HCEC 1CT (cell line): Measurements from ENCODE around the gene SPHK1.
A peak's percentile ranks its signal among the peaks of the same experiment; 100 is the strongest.

Experiments
- DNase-seq: peaks from one replicate; pipeline ENCODE4 v3.0.0-alpha.2; 2017

The SPHK1 gene

DNA sequence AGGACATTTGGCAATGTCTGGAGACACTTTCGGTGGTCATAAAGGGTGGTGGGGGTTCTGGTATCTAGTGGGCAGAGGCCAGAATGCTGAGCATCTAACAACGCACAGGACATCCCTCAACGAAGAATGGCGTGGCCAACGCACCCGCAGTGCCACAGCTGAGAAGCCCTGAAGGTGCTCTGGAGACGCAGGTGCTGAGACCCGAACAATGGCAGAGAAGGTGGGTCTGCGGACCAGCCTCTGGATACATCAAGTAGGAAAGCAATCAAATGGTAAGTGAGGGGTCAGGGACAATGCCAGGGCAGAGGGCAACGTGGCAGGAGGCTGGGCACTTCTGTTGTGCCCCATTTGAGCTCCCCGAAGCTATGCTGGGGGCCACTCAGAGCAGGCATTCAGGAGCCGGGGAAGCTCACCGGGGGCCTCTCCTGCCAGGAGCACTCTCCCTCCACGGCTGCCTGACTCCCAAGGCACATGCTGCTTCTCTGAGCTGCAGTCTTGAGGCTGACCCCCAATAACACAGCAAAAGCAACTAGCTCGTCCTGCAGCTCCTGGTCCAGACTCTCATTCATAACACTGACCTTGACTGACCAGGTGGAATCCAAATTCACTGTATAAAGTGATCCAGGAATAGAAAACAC, 26.0 kb downstream of the SPHK1 start:
- DNase-seq: no peak

DNA sequence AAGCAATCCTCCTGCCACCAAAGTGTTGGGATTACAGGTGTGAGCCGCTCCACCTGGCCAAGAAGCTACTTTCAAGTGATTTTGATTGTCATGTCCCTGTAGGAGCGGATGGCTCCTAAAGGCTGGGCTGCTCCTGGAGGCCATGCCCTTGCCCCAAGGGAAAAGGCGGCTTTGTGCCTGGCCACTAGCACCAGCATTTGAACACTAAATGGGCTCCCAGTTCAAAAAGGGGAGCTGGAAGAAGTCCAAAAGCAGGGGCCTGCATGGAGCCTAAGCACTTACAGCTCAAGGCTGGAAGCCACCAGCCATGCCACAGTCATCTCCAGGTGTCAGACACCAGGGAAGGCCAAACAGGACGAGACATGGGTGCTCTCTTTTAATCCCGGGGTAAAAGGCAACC, 26.8 kb downstream of the SPHK1 start:
- no peak for DNase-seq

DNA sequence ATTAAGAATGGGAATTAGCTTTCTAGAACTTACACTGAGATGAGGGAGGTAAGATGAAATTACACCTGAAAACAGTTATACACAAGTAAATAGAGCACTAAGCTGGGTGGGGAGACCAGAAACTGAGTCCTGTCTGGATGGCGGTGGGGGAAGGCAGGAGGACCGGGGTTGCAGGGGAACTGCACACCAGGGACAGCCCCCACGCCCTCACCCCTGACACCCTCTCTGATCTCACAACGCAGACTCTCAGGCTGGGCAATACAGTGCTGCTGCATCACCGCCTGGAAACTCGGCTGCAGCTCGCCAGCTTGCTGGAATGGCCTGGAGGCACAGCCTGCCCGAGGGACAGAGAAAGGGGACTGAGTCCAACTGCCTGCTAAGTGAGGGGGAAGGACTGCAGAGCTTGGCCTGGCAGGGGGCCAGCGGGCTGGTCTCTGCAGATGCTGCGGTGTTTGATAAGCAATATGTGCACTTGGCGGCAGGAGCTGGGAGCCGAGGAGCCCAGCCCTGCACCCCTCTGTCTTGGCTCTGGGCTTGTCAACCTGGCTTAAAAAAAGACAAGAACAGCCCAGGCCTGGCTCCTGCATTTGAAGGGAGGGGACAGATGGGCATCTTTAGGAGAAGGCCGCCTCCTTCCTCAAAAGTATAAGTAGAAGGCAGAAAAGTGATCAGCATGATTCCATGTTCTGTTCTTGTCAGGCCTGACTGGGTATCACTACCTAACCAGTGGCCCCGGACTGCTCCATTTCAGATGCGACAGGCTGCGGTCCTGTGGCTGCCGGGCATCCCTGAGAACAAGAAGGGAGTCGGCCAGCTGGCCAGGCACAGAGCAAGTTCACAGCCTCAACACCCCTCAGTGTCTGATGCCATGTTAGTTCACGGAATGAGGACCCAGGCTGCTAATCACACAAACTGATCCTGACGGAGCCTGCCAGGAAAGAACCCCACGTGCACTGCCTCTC, 30.2 kb downstream of the SPHK1 start:
- DNase-seq: no peak

DNA sequence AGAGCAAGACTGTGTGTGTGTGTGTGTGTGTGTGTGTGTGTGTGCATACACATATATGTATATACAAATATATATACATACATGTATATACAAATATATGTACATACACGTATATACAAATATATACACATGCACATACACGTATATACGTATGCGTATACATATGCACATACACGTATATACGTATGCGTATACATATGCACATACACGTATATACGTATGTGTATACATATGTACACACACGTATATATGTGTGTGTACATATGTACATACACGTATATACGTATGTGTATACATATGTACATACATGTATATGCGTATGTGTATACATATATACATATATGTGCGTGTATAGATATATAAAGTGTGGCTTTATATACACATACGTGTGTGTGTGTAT, 31.4 kb downstream of the SPHK1 start:
- no peak for DNase-seq

DNA sequence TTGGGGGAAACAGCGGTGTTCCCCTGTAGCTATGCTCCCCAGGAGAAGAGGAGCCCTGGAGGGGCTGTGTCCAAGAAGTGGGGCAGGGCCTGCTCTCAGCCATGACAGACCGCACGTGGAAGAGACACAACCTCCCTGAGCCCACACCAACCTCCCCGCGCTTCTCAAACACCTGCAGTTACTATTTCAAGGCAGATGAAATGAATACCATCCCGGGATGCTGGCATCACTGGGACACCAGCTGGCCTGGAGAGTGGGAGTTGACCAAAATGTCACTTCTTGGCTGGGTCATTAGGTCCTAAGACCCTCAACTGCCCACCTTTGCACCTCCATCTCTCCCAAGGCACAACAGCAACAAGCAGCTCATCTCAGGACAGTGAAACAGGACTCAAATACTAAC, 32.0 kb downstream of the SPHK1 start:
- no peak for DNase-seq

DNA sequence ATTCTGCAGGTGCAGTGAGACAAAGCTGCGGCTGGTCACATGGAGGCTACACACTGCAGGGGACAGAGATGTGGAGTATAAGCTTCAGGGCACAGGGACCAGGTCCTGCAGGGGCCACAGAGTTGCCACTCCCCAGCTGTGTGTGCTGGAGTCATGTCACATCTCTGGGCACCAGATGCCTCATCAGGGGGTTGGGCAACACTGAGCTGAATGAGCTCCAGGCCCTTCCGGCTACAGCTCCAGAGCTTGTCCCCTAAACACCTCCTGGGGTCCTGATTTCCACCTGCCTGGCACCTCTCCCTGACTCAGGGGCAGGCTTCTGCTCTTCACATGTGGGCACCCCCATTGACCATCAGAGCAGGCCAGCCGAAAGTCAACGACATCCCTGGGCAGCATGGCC, 32.5 kb downstream of the SPHK1 start:
- no peak for DNase-seq

DNA sequence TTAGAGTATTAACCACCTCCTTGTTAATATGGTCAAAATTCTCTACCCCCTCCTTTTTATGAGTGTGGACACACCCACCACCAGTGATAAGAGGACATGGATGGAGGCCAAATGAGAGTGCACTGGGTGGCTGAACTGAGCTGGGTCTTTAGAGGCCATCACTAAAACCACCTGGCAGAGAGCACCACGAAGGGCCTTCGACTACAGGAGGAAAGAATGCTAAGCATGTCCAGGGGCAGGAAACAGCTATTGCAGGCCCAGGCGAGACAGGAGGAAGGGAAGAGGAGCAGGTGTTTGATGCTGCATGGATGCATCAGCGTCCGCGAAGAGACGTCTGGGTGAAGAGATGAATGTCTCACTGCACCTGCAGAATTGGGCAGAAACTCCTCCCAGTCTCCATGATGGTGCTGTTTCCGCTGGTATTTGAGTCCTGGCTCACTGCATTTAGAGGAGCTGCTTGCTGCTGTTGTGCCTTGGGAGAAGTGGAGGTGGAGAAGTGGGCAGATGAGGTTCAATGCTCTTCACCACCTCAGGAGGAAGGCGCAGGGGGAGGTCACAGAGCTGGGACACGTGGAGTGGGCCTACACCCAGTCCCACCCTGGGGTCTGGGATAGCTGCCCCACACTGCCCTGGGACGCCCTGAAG, 33.2 kb downstream of the SPHK1 start:
- no peak for DNase-seq

DNA sequence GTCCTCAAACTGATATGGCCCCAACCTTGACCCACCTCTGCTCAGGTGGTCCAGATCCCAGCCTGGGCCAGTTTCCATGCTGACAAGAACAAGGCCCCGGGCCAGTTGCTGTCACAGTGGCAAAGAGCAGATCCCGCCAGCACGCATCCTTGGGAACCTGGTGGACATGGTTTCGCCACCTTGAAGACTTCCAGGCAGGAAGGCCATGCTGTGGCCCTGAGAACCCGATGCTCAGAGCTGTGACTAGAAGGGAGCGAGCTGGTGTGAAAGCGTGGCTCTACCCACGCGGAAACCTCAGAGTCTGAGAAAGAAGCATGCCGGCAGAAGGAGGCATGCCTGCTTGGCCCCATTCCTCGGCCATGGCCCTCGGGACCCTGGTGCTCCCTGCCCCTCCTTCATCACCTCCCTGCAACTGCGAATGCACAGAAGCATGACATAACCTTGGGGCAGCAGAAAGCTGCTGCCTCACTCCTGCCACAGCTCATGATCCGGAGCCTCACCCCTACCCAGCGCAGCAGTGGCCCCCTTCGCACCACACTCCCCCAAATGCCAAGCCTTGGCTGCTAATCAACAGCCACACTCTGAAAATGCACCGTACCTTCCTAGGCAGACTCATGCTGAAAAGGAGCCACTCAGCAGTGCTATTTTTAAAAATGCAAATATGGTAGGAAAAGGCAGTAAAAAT, 35.3 kb downstream of the SPHK1 start:
- no peak for DNase-seq

DNA sequence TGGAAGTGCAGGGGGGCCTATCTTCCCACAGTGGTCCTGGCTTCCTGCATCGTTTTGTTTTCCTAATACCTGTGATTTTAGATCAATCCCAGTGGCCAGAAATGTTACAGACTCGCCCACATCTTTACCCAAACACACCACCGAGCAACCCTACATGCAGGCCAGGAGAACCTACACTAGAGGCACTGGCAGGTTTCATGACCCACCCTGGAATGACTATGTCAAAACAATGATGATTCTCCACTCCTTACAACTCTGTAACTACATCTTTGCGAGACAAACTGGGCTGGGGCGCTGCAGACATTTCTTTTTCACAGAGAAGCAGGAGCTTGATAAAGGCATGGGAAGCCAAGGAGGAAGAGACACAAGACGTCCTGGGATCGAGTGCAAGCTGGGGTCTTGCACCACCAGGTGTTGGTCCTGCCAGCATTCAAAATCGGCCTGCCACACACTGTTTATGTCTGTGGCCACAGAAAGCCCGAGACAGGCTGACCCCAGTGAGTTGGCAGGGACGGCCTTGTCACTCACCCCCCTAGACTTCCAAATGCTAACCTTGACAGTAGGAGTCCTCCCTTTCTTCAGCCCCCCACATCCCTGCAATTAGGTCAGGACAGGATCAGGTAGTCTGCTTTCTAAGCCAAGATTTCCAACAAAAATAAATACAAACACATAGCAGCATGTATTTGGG, 36.1 kb downstream of the SPHK1 start:
- no peak for DNase-seq

DNA sequence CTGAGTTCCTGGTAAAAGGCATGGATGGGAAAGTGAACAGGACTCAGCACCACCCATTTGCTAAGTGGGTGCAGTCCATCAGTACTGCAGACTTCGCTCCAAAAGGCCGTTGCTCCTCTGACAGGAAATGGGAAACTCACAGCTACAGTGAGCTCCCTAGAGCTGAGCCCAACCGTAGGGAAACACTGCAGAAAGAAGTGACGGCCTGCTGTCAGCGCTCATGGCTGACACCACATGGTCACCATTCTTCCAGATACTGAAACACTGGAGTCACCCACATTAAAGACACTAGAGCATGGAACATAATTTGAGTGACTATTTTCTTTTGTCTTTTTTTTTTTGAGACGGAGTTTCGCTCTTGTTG, 36.6 kb downstream of the SPHK1 start:
- DNase-seq: no peak

DNA sequence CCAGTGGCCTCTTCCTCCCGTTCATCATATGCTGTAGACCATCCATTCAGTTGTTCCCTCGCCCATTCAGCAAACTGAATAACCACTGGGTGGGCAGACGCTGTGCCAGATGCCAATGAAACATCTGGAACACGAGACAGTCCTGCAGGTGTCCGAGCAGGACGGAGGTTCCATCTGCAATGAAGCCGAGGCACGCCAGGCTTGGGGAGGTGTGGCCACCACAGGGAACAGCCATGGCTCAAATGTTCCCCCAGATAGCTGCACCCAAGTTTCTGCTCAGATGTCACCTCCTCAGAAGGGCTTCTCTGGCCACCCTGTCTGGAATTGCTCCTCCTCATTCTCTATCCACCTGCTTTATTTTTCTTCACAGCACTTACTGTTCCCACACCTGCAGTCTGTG, 38.0 kb downstream of the SPHK1 start:
- DNase-seq: no peak

DNA sequence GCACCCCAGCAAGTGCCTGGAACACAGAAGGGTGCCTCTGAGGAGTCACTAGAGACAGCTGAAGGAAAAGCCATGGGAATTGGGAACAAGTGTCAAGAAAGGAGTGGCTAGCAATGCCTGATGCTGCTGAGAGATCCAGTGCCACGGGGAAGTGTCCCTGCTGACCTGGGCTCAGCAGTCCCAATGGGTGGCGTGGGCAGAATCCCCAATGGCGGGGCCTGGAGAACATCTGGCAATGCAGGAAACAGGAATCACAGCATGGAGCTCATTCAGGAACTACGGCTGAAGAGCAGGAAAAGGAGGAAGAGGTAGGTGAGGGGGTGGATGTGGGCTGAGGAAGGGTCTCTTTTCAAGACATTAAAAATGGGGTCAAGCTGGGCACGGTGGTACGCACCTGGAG, 38.5 kb downstream of the SPHK1 start:
- no peak for DNase-seq

DNA sequence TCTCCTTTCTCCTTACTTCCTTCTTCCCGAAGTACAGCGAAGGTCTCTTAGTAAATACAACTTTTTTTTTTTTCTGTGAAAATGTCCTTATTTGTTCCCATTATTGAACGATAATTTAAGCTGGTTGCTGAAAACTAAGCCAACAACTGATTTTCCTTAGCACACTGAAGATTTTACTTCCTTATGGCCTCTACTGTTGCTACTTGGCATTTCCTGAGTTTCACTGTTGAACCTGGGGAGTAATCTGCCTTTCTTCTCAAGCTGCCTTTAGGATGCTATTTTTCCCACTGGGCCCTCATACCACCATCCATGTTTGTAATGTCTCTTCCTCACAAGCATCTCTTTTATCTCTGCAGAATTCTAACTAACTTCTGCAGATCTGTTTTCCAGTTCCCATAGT, 42.4 kb downstream of the SPHK1 start:
- DNase-seq: no peak

DNA sequence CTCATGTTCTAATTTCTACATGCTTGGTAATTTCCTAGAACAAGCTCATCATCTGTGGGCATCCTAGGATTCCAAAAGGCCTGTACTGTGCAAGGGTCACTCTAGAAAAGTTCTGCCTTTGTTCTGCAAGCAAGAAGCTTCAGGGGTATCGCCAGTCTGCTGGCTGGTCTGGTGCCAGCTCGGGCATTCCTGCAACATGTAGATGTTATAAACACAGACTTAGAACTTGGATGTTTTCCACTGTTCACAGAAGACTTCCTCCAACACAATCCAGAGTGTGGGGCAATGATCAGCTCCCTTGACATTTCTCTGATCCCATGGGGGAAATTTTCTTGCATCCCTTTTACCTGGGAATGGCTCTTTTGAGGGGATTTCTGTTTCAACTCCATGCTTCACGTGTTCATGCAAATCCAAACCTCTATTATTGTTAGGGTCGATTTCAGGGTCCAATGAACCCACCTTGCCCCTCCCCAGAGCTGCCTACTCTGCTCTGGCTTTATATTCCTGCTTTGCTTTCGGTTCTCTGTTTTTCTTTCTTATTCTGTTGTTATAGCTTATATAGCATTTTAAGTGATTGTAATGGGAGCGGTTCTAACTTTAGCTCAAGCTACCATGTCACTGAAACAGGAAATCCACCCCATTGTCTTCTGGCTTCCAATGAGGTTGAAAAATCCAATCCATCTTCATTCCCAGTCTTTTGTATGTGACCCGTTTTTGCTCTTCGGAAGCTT, 43.3 kb downstream of the SPHK1 start:
- peak; percentile 25 for DNase-seq

DNA sequence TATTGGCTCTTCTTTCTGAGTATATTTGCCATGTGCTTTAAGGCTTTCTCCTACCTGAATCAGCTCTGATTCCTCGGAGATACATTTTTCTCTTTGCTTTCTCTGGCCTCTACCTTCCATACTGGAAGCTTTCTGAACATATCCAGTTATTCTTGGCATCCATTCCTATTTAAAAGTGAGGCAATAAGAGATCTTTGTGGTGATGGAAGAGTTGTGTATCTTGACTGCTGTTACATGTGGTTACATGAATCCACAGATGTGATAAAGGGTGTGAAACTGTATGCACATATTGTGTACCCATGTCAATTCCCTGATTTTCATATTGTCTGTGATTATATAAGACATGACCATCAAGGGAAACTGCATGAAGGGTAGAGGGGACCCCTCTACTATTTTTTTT, 44.1 kb downstream of the SPHK1 start:
- DNase-seq: no peak

DNA sequence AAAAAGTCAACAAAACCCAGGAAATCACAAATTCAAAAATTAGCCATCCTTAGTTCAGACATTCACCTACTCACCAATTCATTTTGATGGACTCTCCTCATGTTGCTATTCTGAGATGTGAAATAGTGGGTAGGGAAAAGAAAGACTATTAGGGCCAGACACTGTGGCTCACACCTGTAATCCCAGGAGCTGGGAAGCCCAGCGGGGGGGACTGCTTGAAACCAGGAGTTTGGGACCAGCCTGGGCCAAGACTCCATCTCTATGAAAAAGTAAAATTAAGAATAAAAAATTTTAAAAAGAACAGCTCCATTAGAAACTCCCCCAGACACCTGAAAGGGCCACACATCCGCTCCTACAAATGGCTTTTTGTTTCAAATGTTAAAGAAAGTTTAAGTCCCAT, 47.1 kb downstream of the SPHK1 start:
- DNase-seq: no peak

DNA sequence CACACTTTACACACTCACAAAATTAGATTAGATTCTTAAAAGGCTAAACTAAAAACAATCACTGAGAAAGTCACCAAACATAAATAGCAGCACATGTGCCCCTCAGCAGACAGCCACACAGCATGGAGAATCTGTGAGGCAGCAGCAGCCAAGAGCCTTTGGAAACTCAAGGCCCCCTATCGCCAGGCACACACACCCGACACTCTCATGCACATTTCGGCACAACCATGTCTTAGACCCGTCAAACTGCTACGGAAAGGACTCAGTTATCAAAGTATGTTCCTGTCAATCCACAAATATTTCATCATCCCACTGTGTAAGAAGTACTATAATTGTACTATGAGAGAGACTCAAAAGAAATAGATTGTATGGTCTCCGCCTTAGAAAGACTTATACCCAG, 47.6 kb downstream of the SPHK1 start:
- DNase-seq: no peak

DNA sequence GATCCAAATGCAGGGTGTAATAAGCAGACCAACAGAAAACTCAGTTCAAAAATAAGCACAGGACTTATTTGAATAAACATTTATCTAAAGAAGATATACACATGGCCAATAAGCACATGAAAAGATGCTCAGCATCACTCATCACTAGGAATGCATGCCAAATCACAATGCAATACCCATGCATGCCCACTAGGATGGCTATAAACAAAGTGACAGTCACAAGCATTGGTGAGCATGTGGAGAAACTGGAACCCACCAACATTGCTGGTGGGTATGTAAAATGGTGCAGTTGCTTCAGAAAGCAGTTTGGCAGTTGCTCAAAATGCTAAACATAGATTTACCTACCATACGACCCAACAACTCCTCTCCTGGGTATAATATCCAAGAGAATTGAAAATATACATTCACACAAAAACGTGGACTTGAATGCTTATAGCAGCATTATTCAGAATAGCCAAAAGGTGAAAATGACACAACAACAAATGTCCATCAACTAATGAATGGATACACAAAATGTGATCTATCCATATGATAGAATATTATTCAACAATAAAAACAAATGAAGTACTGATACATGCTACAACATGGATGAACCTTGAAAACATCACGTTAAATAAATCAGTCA, 48.4 kb downstream of the SPHK1 start:
- peak; percentile 39 for DNase-seq

DNA sequence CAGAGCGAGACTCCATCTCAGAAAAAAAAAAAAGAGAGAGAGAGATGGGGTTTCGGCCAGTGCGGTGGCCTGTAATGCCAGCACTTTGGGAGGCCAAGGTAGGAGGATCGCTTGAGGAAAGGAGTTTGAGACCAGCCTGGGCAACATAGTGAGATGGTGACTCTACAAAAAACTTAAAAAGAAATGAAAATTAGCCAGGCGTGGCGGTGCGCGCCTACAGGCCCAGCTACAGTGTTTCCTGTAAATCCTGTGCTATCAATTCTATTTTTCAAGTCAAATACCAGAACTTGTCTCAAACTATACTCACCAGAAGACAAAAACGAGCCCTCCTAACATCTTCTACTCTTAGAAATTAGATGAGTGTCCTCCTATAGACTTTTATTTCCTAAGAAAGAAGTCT, 49.3 kb downstream of the SPHK1 start:
- DNase-seq: no peak

DNA sequence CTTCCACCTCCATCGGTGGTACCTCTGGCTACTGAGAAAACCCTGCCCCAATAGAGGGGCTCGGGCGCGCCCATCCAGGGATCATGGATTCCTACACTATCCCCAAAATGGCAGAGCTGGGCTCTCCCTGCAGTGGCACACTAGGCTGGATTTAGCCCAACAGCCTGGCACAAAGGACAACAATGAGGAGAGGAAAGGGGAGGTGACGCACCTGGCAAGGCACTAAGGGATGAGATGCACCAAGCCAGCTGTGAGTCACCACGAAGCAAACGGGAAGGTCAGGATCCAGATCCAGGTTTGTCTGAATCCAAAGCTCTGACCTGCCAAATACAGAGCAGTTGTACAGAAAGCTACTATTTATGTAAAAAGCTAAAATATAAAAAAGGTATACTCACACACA, 50.5 kb downstream of the SPHK1 start:
- no peak for DNase-seq

DNA sequence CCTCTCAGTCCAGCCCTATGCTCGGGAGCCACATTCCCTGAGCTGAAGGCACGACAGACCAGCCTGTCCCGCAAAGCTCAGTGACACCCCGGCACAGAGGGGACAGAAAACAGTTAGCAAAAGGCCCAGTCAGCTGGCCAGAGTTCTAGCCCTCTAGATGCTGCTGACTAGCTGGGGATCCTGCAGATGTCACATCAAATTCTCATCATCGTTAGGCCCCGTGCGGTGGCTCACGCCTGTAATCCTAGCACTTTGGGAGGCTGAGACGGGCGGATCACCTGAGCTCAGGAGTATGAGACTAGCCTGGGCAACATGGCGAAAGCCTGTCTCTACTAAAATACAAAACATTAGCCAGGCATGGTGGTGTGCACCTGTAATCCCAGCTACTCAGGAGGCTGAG, 51.3 kb downstream of the SPHK1 start:
- no peak for DNase-seq
